H1 (cell line): ENCODE data around the gene USHBP1. TPM values are rescaled to one million over a fixed set of nuclear protein-coding genes. Genes with fewer than 3 reads are reported as not detected.
A peak's percentile ranks its signal among the peaks of the same experiment; 100 is the strongest.

Experiments used
- CTCF ChIA-PET: fragments of 300-600 bp; sonication (Branson Sonifier 250); formaldehyde crosslinking; loops from one replicate; lab custom pipeline; 2021; ENCODE audit not compliant: partially characterized antibody; lab: Charles Lee
- POLR2A ChIA-PET: fragments of 300-600 bp; sonication (Branson Sonifier 250); formaldehyde crosslinking; loops from one replicate; lab custom pipeline; 2021; ENCODE audit warnings: inconsistent platforms; ENCODE audit not compliant: partially characterized antibody; lab: Charles Lee
- DNase-seq, 2 experiments: peaks; one replicate each; pipeline versions ENCODE4 v3.0.0 to v3.0.0-alpha.2; 2010 to 2022; ENCODE audit warnings: low spot score in 2 of 2, low read depth in 1 of 2, mixed read lengths in 1 of 2
- FAIRE-seq: peaks from 2 replicates; lab custom pipeline; 2011; peaks lifted over from hg19 to GRCh38; lab: Jason Lieb, UNC
- H2AFZ ChIP-seq: 2 replicates; pipeline ENCODE4 v1.8.1; 2012; ENCODE audit warnings: low read length, inconsistent platforms
- H2AK5ac ChIP-seq: 2 replicates; pipeline ENCODE4 v1.6.1; 2013; ENCODE audit warnings: low read depth, low read length
- H2BK120ac ChIP-seq: replicated peaks from 2 replicates; pipeline ENCODE3; 2013; ENCODE audit warnings: low read depth, low read length, inconsistent platforms
- H2BK12ac ChIP-seq: 2 replicates; pipeline ENCODE4 v1.6.1; 2013; ENCODE audit warnings: low read depth, low read length
- H2BK15ac ChIP-seq: 2 replicates; pipeline ENCODE4 v1.6.1; 2013; ENCODE audit warnings: low read length
- H2BK20ac ChIP-seq: 2 replicates; pipeline ENCODE4 v1.6.1; 2013; ENCODE audit warnings: low read length
- H2BK5ac ChIP-seq: 2 replicates; pipeline ENCODE4 v1.6.1; 2013; ENCODE audit warnings: low read depth, low read length
- H3K14ac ChIP-seq: 2 replicates; pipeline ENCODE4 v1.6.1; 2013; ENCODE audit warnings: inconsistent platforms; ENCODE audit not compliant: insufficient read length
- H3K18ac ChIP-seq: 2 replicates; pipeline ENCODE4 v1.6.1; 2013; ENCODE audit warnings: low read length; ENCODE audit errors: extremely low read depth
- H3K23ac ChIP-seq: 2 replicates; pipeline ENCODE4 v1.6.1; 2013; ENCODE audit warnings: inconsistent platforms; ENCODE audit not compliant: insufficient read length
- H3K23me2 ChIP-seq: 2 replicates; pipeline ENCODE4 v1.6.1; 2013; ENCODE audit warnings: low read depth, low read length
- H3K27ac ChIP-seq: 2 replicates; pipeline ENCODE4 v1.6.1; 2011; ENCODE audit warnings: low read depth, low read length, inconsistent platforms
- H3K27me3 ChIP-seq, 4 experiments: replicated peaks in 1 of 4; 1 replicate in 1 of 4; 2 replicates in 3 of 4; pipeline versions ENCODE4 v1.6.1 to v1.8.1; 2011 to 2013; ENCODE audit warnings: low read length in 3 of 4, mild to moderate bottlenecking in 3 of 4, inconsistent platforms in 2 of 4, mixed read lengths in 2 of 4, moderate library complexity in 1 of 4; ENCODE audit not compliant: control insufficient read depth in 3 of 4, insufficient read depth in 3 of 4; ENCODE audit errors: extremely low read depth in 1 of 4
- H3K36me3 ChIP-seq, 4 experiments: 2 replicates each; pipeline versions ENCODE4 v1.6.1 to v1.8.1; 2011 to 2013; ENCODE audit warnings: mild to moderate bottlenecking in 4 of 4, low read length in 3 of 4, moderate library complexity in 2 of 4, control low read depth in 1 of 4, inconsistent platforms in 1 of 4; ENCODE audit not compliant: insufficient read depth in 4 of 4, control insufficient read depth in 2 of 4
- H3K4ac ChIP-seq: replicated peaks from 2 replicates; pipeline ENCODE3; 2013; ENCODE audit warnings: low read length, low read depth, mixed read lengths, inconsistent platforms; ENCODE audit not compliant: insufficient read length
- H3K4me1 ChIP-seq, 4 experiments: replicated peaks in 1 of 4; 1 replicate in 1 of 4; 2 replicates in 3 of 4; pipeline versions ENCODE4 v1.6.1 to v1.8.1; 2011 to 2013; ENCODE audit warnings: low read length in 3 of 4, inconsistent platforms in 2 of 4, mixed read lengths in 1 of 4; ENCODE audit not compliant: insufficient read depth in 4 of 4, control insufficient read depth in 3 of 4
- H3K4me2 ChIP-seq, 2 experiments: 2 replicates each; pipeline versions ENCODE4 v1.6.1 to v1.8.1; 2011 to 2013; ENCODE audit warnings: low read depth in 2 of 2, low read length in 2 of 2, control low read depth in 1 of 2, inconsistent platforms in 1 of 2, mild to moderate bottlenecking in 1 of 2; ENCODE audit not compliant: insufficient read depth in 1 of 2
- H3K4me3 ChIP-seq, 4 experiments: fragments of 200-600, 300-600 bp in 1 of 4; sonication (generic), shearing (Covaris generic), sonication (Bioruptor Twin) in 1 of 4; 2 replicates each; pipeline versions ENCODE4 v1.5.1 to v1.8.1; 2011 to 2016; ENCODE audit warnings: low read length in 4 of 4, low read depth in 3 of 4, control low read depth in 2 of 4, inconsistent platforms in 2 of 4, mild to moderate bottlenecking in 2 of 4, mixed read lengths in 1 of 4, moderate library complexity in 1 of 4; ENCODE audit not compliant: insufficient read depth in 2 of 4; ENCODE audit errors: extremely low read depth in 1 of 4
- H3K56ac ChIP-seq: replicated peaks from 2 replicates; pipeline ENCODE3; 2013; ENCODE audit warnings: low read depth, mild to moderate bottlenecking, mixed read lengths, low read length, inconsistent platforms; ENCODE audit not compliant: insufficient read length
- H3K79me1 ChIP-seq: 2 replicates; pipeline ENCODE4 v1.6.1; 2013; ENCODE audit warnings: low read depth, low read length, control low read depth
- H3K79me2 ChIP-seq, 2 experiments: 2 replicates each; pipeline versions ENCODE4 v1.6.1 to v1.8.1; 2012 to 2013; ENCODE audit warnings: low read length in 2 of 2, mild to moderate bottlenecking in 2 of 2, inconsistent platforms in 1 of 2; ENCODE audit not compliant: insufficient read depth in 2 of 2, control insufficient read depth in 1 of 2
- H3K9ac ChIP-seq, 4 experiments: replicated peaks in 1 of 4; 1 replicate in 1 of 4; 2 replicates in 3 of 4; pipeline versions ENCODE4 v1.6.1 to v1.8.1; 2011 to 2013; ENCODE audit warnings: low read depth in 3 of 4, low read length in 3 of 4, control low read depth in 2 of 4, mild to moderate bottlenecking in 2 of 4, moderate library complexity in 2 of 4, inconsistent platforms in 1 of 4; ENCODE audit errors: extremely low read depth in 1 of 4
- H3K9me3 ChIP-seq, 2 experiments: 2 replicates each; pipeline versions ENCODE4 v1.6.1 to v1.8.1; 2012 to 2013; ENCODE audit warnings: mild to moderate bottlenecking in 2 of 2, moderate library complexity in 2 of 2, control low read depth in 1 of 2, inconsistent platforms in 1 of 2, low read depth in 1 of 2, low read length in 1 of 2, mixed read lengths in 1 of 2; ENCODE audit not compliant: insufficient read depth in 2 of 2
- H4K20me1 ChIP-seq, 2 experiments: replicated peaks in 1 of 2; 2 replicates each; pipeline versions ENCODE3 to v1.8.1; 2011 to 2013; ENCODE audit warnings: inconsistent platforms in 2 of 2, low read length in 2 of 2, mild to moderate bottlenecking in 1 of 2; ENCODE audit not compliant: insufficient read depth in 2 of 2, control insufficient read depth in 1 of 2
- H4K5ac ChIP-seq: 2 replicates; pipeline ENCODE4 v1.6.1; 2013; ENCODE audit warnings: low read length, low read depth, mixed read lengths, inconsistent platforms; ENCODE audit not compliant: insufficient read length
- H4K8ac ChIP-seq: 2 replicates; pipeline ENCODE4 v1.8.0; 2013; ENCODE audit warnings: mild to moderate bottlenecking, moderate library complexity, low read length, inconsistent platforms; ENCODE audit not compliant: insufficient read depth; ENCODE audit errors: extremely low read depth
- H4K91ac ChIP-seq: replicated peaks from 2 replicates; pipeline ENCODE3; 2013; ENCODE audit warnings: low read length, mixed read lengths, inconsistent platforms; ENCODE audit not compliant: insufficient read length
- ASH2L ChIP-seq: fragments of 200-600, 300-600 bp; sonication (generic); IDR thresholded peaks from one replicate; pipeline ENCODE4 v1.7.1; 2017; ENCODE audit warnings: low read length
- PHF8 ChIP-seq: fragments of 200-600 bp; sonication (generic); conservative IDR thresholded peaks from 2 replicates; pipeline ENCODE4 v1.7.1; 2012; ENCODE audit warnings: low read depth, mild to moderate bottlenecking, inconsistent platforms, low read length, moderate library complexity
- POLR2AphosphoS5 ChIP-seq: IDR thresholded peaks from 2 replicates; pipeline ENCODE4 v1.6.1; 2011; ENCODE audit warnings: low read depth, low read length
- SIX5 ChIP-seq: IDR thresholded peaks from 2 replicates; pipeline ENCODE4 v1.6.1; 2011; ENCODE audit warnings: mild to moderate bottlenecking, low read depth, low read length
- TAF1 ChIP-seq: IDR thresholded peaks from 2 replicates; pipeline ENCODE4 v1.6.1; 2011; ENCODE audit warnings: mild to moderate bottlenecking, low read depth, low read length
- WGBS, 2 experiments: shearing (Covaris generic) in 1 of 2; methylation state at CpG; one replicate each; pipeline versions ENCODE4 v1.1.6 to v1.1.7; 2013 to 2015; ENCODE audit warnings: low lambda C conversion rate in 2 of 2, mixed read lengths in 2 of 2, inconsistent platforms in 1 of 2, low coverage in 1 of 2, missing lambda C conversion rate in 1 of 2; ENCODE audit not compliant: insufficient replicate concordance in 2 of 2, insufficient coverage in 1 of 2, insufficient read length in 1 of 2; ENCODE audit errors: extremely low coverage in 1 of 2, missing lambda C conversion rate in 1 of 2; 5-methylcytosine and 5-hydroxymethylcytosine counted together
- polyA plus RNA-seq, 7 experiments: library from polyadenylated mRNA; depleted of rRNA in 3 of 7; stranded (reverse) in 5 of 7; unstranded in 2 of 7; fragments of >200 nt in 5 of 7; fragments of 200-250 nt in 2 of 7; gene quantifications; 1 replicate in 5 of 7; 2 replicates in 1 of 7; 4 replicates in 1 of 7; pipeline versions ENCODE4 v1.2.1 to v1.2.3, GENCODE V29; 2011 to 2013; ENCODE audit warnings: missing spikeins in 2 of 7, mixed read lengths in 2 of 7
- total RNA-seq: library from RNA; stranded (reverse); fragmentation: NEBNext Ultra II Directional; extraction: Animal tissue kit (Norgen Biotek cat#: 25700); gene quantifications from 2 replicates; pipeline ENCODE4 v1.2.1, GENCODE V29; 2021

The USHBP1 gene
- total and polyA plus RNA-seq, 2 of the 8 experiments (the other 6 are each of a cell fraction or from before 2014, with no cell fraction given): 5.0 to 7.5 TPM

GRCh38 chr19:17245535-17245984 lies 19.0 kb downstream of the USHBP1 start, which contains the start of gene NR2F6:
TSS of gene NR2F6 (minus strand) at chr19:17245919. CDS start at chr19:17245220, 699 bp downstream.
- H2BK5ac ChIP-seq: peak within 1 kb of the TSS; percentile 91; the same call in 1 of the 2 replicates
- peak within 1 kb of the TSS; percentile 80; the same call in 1 of the 2 replicates for H2BK12ac ChIP-seq
- H3K79me1 ChIP-seq: peaks cover 12% of the 10 kb centered on the region
- POLR2A ChIA-PET: interaction anchor here (6.4 kb wide), 1 partner anchor 15 kb away, joined by 118 read pairs; the partner anchor contains the start of gene OCEL1
- H4K20me1 ChIP-seq: peaks cover 12 to 13% of the 10 kb centered on the region in 2 experiments
- H3K4ac ChIP-seq: peak within 1 kb of the TSS; percentile 92
- TF ChIP-seq POLR2AphosphoS5 (0 out of 2 replicates have a peak, but pooled peaks have one; percentile 32), PHF8 (0 out of 2 replicates have a peak, but pooled peaks have one; percentile 3), TAF1 (0 out of 2 replicates have a peak, but pooled peaks have one; percentile 23), SIX5 (no peak), ASH2L (no peak)
- TF ChIP-seq, all 59 proteins: peak for 3
- Histone ChIP-seq H3K14ac (no peak within 1 kb of the TSS), H3K9me3 (no peaks in the 10 kb centered on the region), H4K91ac (peak within 1 kb of the TSS; percentile 75), H3K27me3 (no peaks in the 10 kb centered on the region), H3K4me2 (peak within 1 kb of the TSS; percentile 74 to 94), H3K79me2 (peaks cover 26 to 47% of the 10 kb centered on the region in 2 experiments; a peak in 3 of 4 replicates), H2AK5ac (no peak within 1 kb of the TSS), H3K18ac (peak within 1 kb of the TSS; percentile 87), H3K4me1 (peaks cover 3 to 34% (median 25%) of the 10 kb centered on the region in 4 experiments), H4K5ac (peak within 1 kb of the TSS; percentile 95), H3K23ac (no peak within 1 kb of the TSS), H3K23me2 (peaks cover 2% of the 10 kb centered on the region; the same call in 1 of the 2 replicates), H3K36me3 (no peaks in the 10 kb centered on the region; a peak in 2 of 8 replicates), H4K8ac (peak within 1 kb of the TSS; percentile 97), H2AFZ (no peak within 1 kb of the TSS), H3K4me3 (peak within 1 kb of the TSS; percentile 68 to 83 (median 78)), H3K27ac (peak within 1 kb of the TSS; percentile 92; the same call in 1 of the 2 replicates), H2BK120ac (peak within 1 kb of the TSS; percentile 72), H2BK15ac (no peak within 1 kb of the TSS; the same call in 1 of the 2 replicates), H3K9ac (peak within 1 kb of the TSS; percentile 0 to 71 (median 66); a peak in 6 of 7 replicates), H3K56ac (peak within 1 kb of the TSS; percentile 96), H2BK20ac (0 out of 2 replicates have a peak within 1 kb of the TSS, but pooled peaks have one; percentile 48)
- CTCF ChIA-PET: interaction anchor here (1.4 kb wide), 1 partner anchor 21 kb away, joined by 3 read pairs; the partner anchor contains the start of gene BABAM1
- FAIRE-seq (no peak), DNase-seq (no peak)
- 4% methylated on average over 14 of the region's 72 CpGs; no CpG with 5 or more reads in 1 of the 2 experiments for WGBS, 2 experiments
